IMR-90 (cell line): Measurements from ENCODE around the gene L3HYPDH. TPM values are rescaled to one million over a fixed set of nuclear protein-coding genes. Genes with fewer than 3 reads are reported as not detected.

Experiments
- ATAC-seq: fragments of 200-7000 bp; cut with Tn5 transposase; 2 replicates; pipeline ENCODE4 v1.9.1; 2020; ENCODE audit warnings: low read depth, mild to moderate bottlenecking, moderate library complexity
- BruUV-seq: library from RNA; stranded (reverse); fragments of 400-500 nt; replicated peaks from 2 replicates; lab custom pipeline; 2021; lab: Mats Ljungman, UMichigan
- CTCF ChIA-PET: fragments of 300-600 bp; formaldehyde crosslinking; extraction: SDS; loops from one replicate; lab custom pipeline; 2021; ENCODE audit warnings: antibody characterized with exemption; lab: Yijun Ruan, JAX
- POLR2A ChIA-PET: fragments of 300-600 bp; sonication (Branson Sonifier 250); formaldehyde crosslinking; loops from one replicate; lab custom pipeline; 2022; ENCODE audit warnings: antibody characterized with exemption; ENCODE audit not compliant: unreplicated experiment; lab: Charles Lee
- DNase-seq: peaks from one replicate; pipeline ENCODE4 v3.0.0; 2013
- H2AFZ ChIP-seq: replicated peaks from 2 replicates; pipeline ENCODE3; 2013; ENCODE audit warnings: low read length, mild to moderate bottlenecking; ENCODE audit not compliant: poor library complexity
- H2AK5ac ChIP-seq: 2 replicates; pipeline ENCODE4 v1.6.1; 2013; ENCODE audit warnings: low read depth, low read length, inconsistent platforms
- H2AK9ac ChIP-seq: replicated peaks from 2 replicates; pipeline ENCODE3; 2013; ENCODE audit warnings: mild to moderate bottlenecking, low read depth, low read length, moderate library complexity; ENCODE audit not compliant: poor library complexity
- H2BK120ac ChIP-seq: 2 replicates; pipeline ENCODE4 v1.6.1; 2013; ENCODE audit warnings: low read depth, low read length, inconsistent platforms
- H2BK15ac ChIP-seq: 3 replicates; pipeline ENCODE4 v1.6.1; 2013; ENCODE audit warnings: low read depth, low read length, inconsistent platforms
- H2BK20ac ChIP-seq: 2 replicates; pipeline ENCODE4 v1.6.1; 2013; ENCODE audit warnings: low read depth, mild to moderate bottlenecking, inconsistent platforms, low read length, moderate library complexity
- H2BK5ac ChIP-seq: 2 replicates; pipeline ENCODE4 v1.6.1; 2013; ENCODE audit warnings: mild to moderate bottlenecking, low read depth, low read length, inconsistent platforms; ENCODE audit not compliant: poor library complexity, severe bottlenecking
- H3K14ac ChIP-seq: replicated peaks from 2 replicates; pipeline ENCODE4 v1.6.1; 2013; ENCODE audit warnings: low read depth, low read length, inconsistent platforms
- H3K18ac ChIP-seq: 2 replicates; pipeline ENCODE4 v1.6.1; 2013; ENCODE audit warnings: low read depth, low read length, control low read depth
- H3K23ac ChIP-seq: 2 replicates; pipeline ENCODE4 v1.6.1; 2013; ENCODE audit warnings: low read depth, low read length, inconsistent platforms
- H3K27ac ChIP-seq: 2 replicates; pipeline ENCODE4 v1.5.1; 2013; ENCODE audit warnings: mild to moderate bottlenecking, control low read depth, low read length; ENCODE audit not compliant: insufficient read depth
- H3K27me3 ChIP-seq: 2 replicates; pipeline ENCODE4 v1.6.1; 2013; ENCODE audit warnings: low read length; ENCODE audit not compliant: control insufficient read depth, insufficient read depth
- H3K36me3 ChIP-seq: 2 replicates; pipeline ENCODE4 v1.6.1; 2013; ENCODE audit warnings: low read length, mixed read lengths; ENCODE audit not compliant: control insufficient read depth, insufficient read depth
- H3K4ac ChIP-seq: 2 replicates; pipeline ENCODE4 v1.6.1; 2013; ENCODE audit warnings: low read depth, low read length, inconsistent platforms
- H3K4me1 ChIP-seq: 2 replicates; pipeline ENCODE4 v1.6.1; 2013; ENCODE audit warnings: low read length, mixed read lengths; ENCODE audit not compliant: control insufficient read depth, insufficient read depth
- H3K4me2 ChIP-seq: 2 replicates; pipeline ENCODE4 v1.6.1; 2013; ENCODE audit warnings: low read depth, mild to moderate bottlenecking, control low read depth, low read length, moderate library complexity
- H3K4me3 ChIP-seq: 2 replicates; pipeline ENCODE4 v1.5.1; 2013; ENCODE audit warnings: low read depth, mild to moderate bottlenecking, control low read depth, low read length, moderate library complexity; ENCODE audit not compliant: insufficient read depth
- H3K56ac ChIP-seq: 2 replicates; pipeline ENCODE4 v1.6.1; 2013; ENCODE audit warnings: low read length, inconsistent platforms; ENCODE audit not compliant: insufficient read depth; ENCODE audit errors: extremely low read depth
- H3K79me1 ChIP-seq, 2 experiments: 2 replicates each; pipeline ENCODE4 v1.6.1; 2013; ENCODE audit warnings: low read length in 2 of 2, inconsistent platforms in 1 of 2, low read depth in 1 of 2
- H3K9ac ChIP-seq: 2 replicates; pipeline ENCODE4 v1.6.1; 2013; ENCODE audit warnings: low read depth, low read length, control low read depth
- H3K9me1 ChIP-seq: 2 replicates; pipeline ENCODE4 v1.6.1; 2013; ENCODE audit warnings: low read length, inconsistent platforms; ENCODE audit not compliant: insufficient read depth
- H3K9me3 ChIP-seq: 2 replicates; pipeline ENCODE4 v1.6.1; 2013; ENCODE audit warnings: low read length; ENCODE audit not compliant: control insufficient read depth, insufficient read depth
- H4K20me1 ChIP-seq: 2 replicates; pipeline ENCODE4 v1.6.1; 2013; ENCODE audit warnings: low read length, inconsistent platforms; ENCODE audit not compliant: insufficient read depth
- H4K5ac ChIP-seq: 2 replicates; pipeline ENCODE4 v1.6.1; 2013; ENCODE audit warnings: mild to moderate bottlenecking, low read depth, low read length, control low read depth
- H4K8ac ChIP-seq, 2 experiments: 2 replicates each; pipeline ENCODE4 v1.6.1; 2013; ENCODE audit warnings: low read depth in 2 of 2, low read length in 2 of 2, control low read depth in 1 of 2, inconsistent platforms in 1 of 2
- H4K91ac ChIP-seq: 2 replicates; pipeline ENCODE4 v1.6.1; 2013; ENCODE audit warnings: low read depth, low read length, inconsistent platforms; ENCODE audit not compliant: insufficient read depth
- CEBPB ChIP-seq: IDR thresholded peaks from 2 replicates; pipeline ENCODE4 v1.6.1; 2012; ENCODE audit warnings: low read depth, low read length, improper control_type of control experiment
- CHD1 ChIP-seq: IDR thresholded peaks from 2 replicates; pipeline ENCODE4 v1.6.1; 2012; ENCODE audit warnings: low read depth, low read length, improper control_type of control experiment
- FOS ChIP-seq: fragments of 150-350 bp; IDR thresholded peaks from 2 replicates; pipeline ENCODE4 v1.6.1; 2016; ENCODE audit warnings: low read depth, low read length
- MAFK ChIP-seq: IDR thresholded peaks from 2 replicates; pipeline ENCODE4 v1.6.1; 2012; ENCODE audit warnings: low read depth, low read length, improper control_type of control experiment
- MAZ ChIP-seq: IDR thresholded peaks from 2 replicates; pipeline ENCODE4 v1.6.1; 2012; ENCODE audit warnings: low read depth, mild to moderate bottlenecking, low read length, improper control_type of control experiment, moderate library complexity, borderline replicate concordance
- MXI1 ChIP-seq: IDR thresholded peaks from 2 replicates; pipeline ENCODE4 v1.6.1; 2012; ENCODE audit warnings: low read depth, mild to moderate bottlenecking, low read length, moderate library complexity, borderline replicate concordance
- NFE2L2 ChIP-seq: fragments of 150-350 bp; IDR thresholded peaks from 2 replicates; pipeline ENCODE4 v1.6.1; 2016; ENCODE audit warnings: low read depth, mild to moderate bottlenecking, low read length
- POLR2A ChIP-seq: IDR thresholded peaks from 2 replicates; pipeline ENCODE4 v1.6.1; 2012; ENCODE audit warnings: mild to moderate bottlenecking, low read depth, low read length
- RAD21 ChIP-seq: IDR thresholded peaks from 2 replicates; pipeline ENCODE4 v1.6.1; 2012; ENCODE audit warnings: low read length, improper control_type of control experiment
- RCOR1 ChIP-seq: IDR thresholded peaks from 2 replicates; pipeline ENCODE4 v1.6.1; 2012; ENCODE audit warnings: mild to moderate bottlenecking, low read length, improper control_type of control experiment; ENCODE audit not compliant: insufficient replicate concordance
- RFX5 ChIP-seq: IDR thresholded peaks from 2 replicates; pipeline ENCODE4 v1.8.0; 2012; ENCODE audit warnings: low read depth, mild to moderate bottlenecking, low read length, moderate library complexity
- SMC3 ChIP-seq: fragments of 150-350 bp; IDR thresholded peaks from 2 replicates; pipeline ENCODE4 v1.6.1; 2016; ENCODE audit warnings: low read depth, mild to moderate bottlenecking, antibody characterized with exemption, low read length, moderate library complexity
- WGBS, 2 experiments: methylation state at CpG; one replicate each; pipeline versions ENCODE4 v1.1.5 to v1.1.7; 2013; ENCODE audit warnings: missing lambda C conversion rate in 2 of 2; ENCODE audit not compliant: insufficient read length in 1 of 2; ENCODE audit errors: extremely low coverage in 2 of 2; 5-methylcytosine and 5-hydroxymethylcytosine counted together
- dilution Hi-C: fragments of 300-500 bp; cut with HindIII; formaldehyde crosslinking; loops from one replicate; pipeline ENCODE4 v1.14.3; 2018; ENCODE audit warnings: low sequenced_read_pairs; ENCODE audit not compliant: unreplicated experiment
- in situ Hi-C: fragments of 300-500 bp; cut with MboI; formaldehyde crosslinking; loops from 3 replicates; pipeline ENCODE4 v1.14.3; 2019; ENCODE audit warnings: low sequenced_read_pairs, inconsistent platforms, mixed read lengths
- intact Hi-C: fragments of 100-400 bp; cut with micrococcal nuclease; formaldehyde crosslinking; loops from 2 replicates; pipeline ENCODE4 v1.10.0; 2022
- polyA plus RNA-seq, 3 experiments: library from polyadenylated mRNA; depleted of rRNA; stranded (reverse); fragments of >200 nt; gene quantifications; 2 replicates each; pipeline ENCODE4 v1.2.3, GENCODE V29; 2012; ENCODE audit warnings: low replicate concordance in 1 of 3
- total RNA-seq: library from RNA; depleted of rRNA; stranded (reverse); fragments of >200 nt; gene quantifications from 2 replicates; pipeline ENCODE4 v1.2.3, GENCODE V29; 2012
- TF ChIP-seq, protein P1 (sequence below): fragments of 150-350 bp; IDR thresholded peaks from 2 replicates; pipeline ENCODE4 v1.6.1; 2016; ENCODE audit warnings: low read depth, mild to moderate bottlenecking, low read length, moderate library complexity, borderline replicate concordance
- TF ChIP-seq, protein P2 (sequence below): fragments of 150-350 bp; IDR thresholded peaks from 2 replicates; pipeline ENCODE4 v1.6.1; 2017; ENCODE audit warnings: mild to moderate bottlenecking, antibody characterized with exemption, low read length, low read depth
- TF ChIP-seq, protein P3 (sequence below): conservative IDR thresholded peaks from 2 replicates; pipeline ENCODE4 v1.5.1; 2012; ENCODE audit warnings: mild to moderate bottlenecking, low read depth, low read length, improper control_type of control experiment

L3HYPDH gene
- total and polyA plus RNA-seq, 2 of the 4 experiments (the other 2 are of a cell fraction), result 40.9 to 49.1 TPM

DNA sequence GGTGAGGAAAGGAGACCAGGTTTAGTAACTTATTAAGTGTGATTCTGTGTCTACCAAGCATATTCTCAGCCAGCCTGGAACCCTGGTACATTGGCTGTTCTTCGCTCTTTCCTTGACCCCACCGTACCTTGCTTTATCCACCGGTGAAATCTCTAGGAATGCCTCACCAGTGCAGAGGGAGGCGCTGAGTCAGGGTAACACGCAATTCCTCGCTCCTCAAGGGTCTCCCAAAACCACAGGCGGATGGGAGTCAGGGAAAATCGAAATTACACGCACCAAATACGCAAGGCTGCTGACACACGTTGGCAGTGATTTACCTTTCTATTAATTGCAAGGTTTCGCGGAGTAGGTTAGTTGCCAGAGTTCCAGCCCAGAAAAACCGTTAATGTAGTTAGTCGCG lies 845 bp downstream of the L3HYPDH start:
- H3K9me3 ChIP-seq, result no peaks in the 10 kb centered on the region
- peak overlapping the region; percentile 97 for H3K4ac ChIP-seq
- peaks cover 7 to 52% of the 10 kb centered on the region in 2 experiments for H3K79me1 ChIP-seq
- in situ Hi-C loops, result loop anchor here (25.0 kb wide), 1 partner anchor 604 kb away; the partner anchor contains the start of gene PCNX4
- 3% methylated on average over 6 of the region's 16 CpGs; no CpG with 5 or more reads in 1 of the 2 experiments for WGBS, 2 experiments
- DNase-seq (peak; percentile 84), ATAC-seq (peak; percentile 6)
- intact Hi-C loops, result no loop called here
- peaks cover 10% of the 10 kb centered on the region for H3K9me1 ChIP-seq
- H2AFZ ChIP-seq, result peak overlapping the region; percentile 98
- H3K4me1 ChIP-seq, result peaks cover 9% of the 10 kb centered on the region
- H3K36me3 ChIP-seq, result peaks cover 5% of the 10 kb centered on the region
- H3K4me2 ChIP-seq, result peak overlapping the region; percentile 87
- peaks cover 14% of the 10 kb centered on the region; the same call in 1 of the 2 replicates for H4K20me1 ChIP-seq
- peak overlapping the region; percentile 97 for H3K14ac ChIP-seq
- H2BK120ac ChIP-seq, result peak overlapping the region; percentile 92
- H3K27ac ChIP-seq, result peak overlapping the region; percentile 93
- H3K4me3 ChIP-seq, result peak overlapping the region; percentile 94
- H2BK5ac ChIP-seq, result peak overlapping the region; percentile 97
- H3K9ac ChIP-seq, result peak overlapping the region; percentile 99
- peak overlapping the region; percentile 48 for H4K5ac ChIP-seq
- peak overlapping the region; percentile 99 for H2AK5ac ChIP-seq
- ChIA-PET CTCF (interaction anchor here (2.6 kb wide), 1 partner anchor 12 kb away, joined by 12 read pairs; no protein-coding TSS in a partner anchor), POLR2A (no interaction called here)
- H3K27me3 ChIP-seq, result no peaks in the 10 kb centered on the region
- H4K91ac ChIP-seq, result peak overlapping the region; percentile 94
- TF ChIP-seq MAFK, result peak; percentile 60; the same call in 1 of the 2 replicates
- TF ChIP-seq, protein P1, sequence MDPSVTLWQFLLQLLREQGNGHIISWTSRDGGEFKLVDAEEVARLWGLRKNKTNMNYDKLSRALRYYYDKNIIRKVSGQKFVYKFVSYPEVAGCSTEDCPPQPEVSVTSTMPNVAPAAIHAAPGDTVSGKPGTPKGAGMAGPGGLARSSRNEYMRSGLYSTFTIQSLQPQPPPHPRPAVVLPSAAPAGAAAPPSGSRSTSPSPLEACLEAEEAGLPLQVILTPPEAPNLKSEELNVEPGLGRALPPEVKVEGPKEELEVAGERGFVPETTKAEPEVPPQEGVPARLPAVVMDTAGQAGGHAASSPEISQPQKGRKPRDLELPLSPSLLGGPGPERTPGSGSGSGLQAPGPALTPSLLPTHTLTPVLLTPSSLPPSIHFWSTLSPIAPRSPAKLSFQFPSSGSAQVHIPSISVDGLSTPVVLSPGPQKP, result no peak
- TF ChIP-seq POLR2A, result peak; percentile 47; the same call in 1 of the 2 replicates
- TF ChIP-seq RCOR1, result no peak
- peak; percentile 43; the same call in 1 of the 2 replicates for TF ChIP-seq NFE2L2
- TF ChIP-seq FOS, result peak; percentile 63
- no peak for TF ChIP-seq SMC3
- TF ChIP-seq, protein P2, sequence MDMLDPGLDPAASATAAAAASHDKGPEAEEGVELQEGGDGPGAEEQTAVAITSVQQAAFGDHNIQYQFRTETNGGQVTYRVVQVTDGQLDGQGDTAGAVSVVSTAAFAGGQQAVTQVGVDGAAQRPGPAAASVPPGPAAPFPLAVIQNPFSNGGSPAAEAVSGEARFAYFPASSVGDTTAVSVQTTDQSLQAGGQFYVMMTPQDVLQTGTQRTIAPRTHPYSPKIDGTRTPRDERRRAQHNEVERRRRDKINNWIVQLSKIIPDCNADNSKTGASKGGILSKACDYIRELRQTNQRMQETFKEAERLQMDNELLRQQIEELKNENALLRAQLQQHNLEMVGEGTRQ, result no peak
- no peak for TF ChIP-seq MXI1
- no peak for TF ChIP-seq RAD21
- TF ChIP-seq RFX5, result no peak
- TF ChIP-seq MAZ, result no peak
- no peak; the same call in 1 of the 2 replicates for TF ChIP-seq CHD1
- TF ChIP-seq, protein P3, sequence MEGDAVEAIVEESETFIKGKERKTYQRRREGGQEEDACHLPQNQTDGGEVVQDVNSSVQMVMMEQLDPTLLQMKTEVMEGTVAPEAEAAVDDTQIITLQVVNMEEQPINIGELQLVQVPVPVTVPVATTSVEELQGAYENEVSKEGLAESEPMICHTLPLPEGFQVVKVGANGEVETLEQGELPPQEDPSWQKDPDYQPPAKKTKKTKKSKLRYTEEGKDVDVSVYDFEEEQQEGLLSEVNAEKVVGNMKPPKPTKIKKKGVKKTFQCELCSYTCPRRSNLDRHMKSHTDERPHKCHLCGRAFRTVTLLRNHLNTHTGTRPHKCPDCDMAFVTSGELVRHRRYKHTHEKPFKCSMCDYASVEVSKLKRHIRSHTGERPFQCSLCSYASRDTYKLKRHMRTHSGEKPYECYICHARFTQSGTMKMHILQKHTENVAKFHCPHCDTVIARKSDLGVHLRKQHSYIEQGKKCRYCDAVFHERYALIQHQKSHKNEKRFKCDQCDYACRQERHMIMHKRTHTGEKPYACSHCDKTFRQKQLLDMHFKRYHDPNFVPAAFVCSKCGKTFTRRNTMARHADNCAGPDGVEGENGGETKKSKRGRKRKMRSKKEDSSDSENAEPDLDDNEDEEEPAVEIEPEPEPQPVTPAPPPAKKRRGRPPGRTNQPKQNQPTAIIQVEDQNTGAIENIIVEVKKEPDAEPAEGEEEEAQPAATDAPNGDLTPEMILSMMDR, result no peak
- TF ChIP-seq CEBPB, result peak; percentile 57
- peak overlapping the region; percentile 99 for H3K23ac ChIP-seq
- peak overlapping the region; percentile 99 for H2AK9ac ChIP-seq
- dilution Hi-C loops, result no loop called here
- peak overlapping the region; percentile 79 for H4K8ac ChIP-seq
- peak overlapping the region; percentile 99 for H3K56ac ChIP-seq
- peak overlapping the region; percentile 81 for H2BK20ac ChIP-seq
- peak overlapping the region; percentile 90 for H3K18ac ChIP-seq
- H2BK15ac ChIP-seq, result peak overlapping the region; percentile 69; the same call in 2 of the 3 replicates
- BruUV-seq, result no TSS peak
